Endothelial cell of umbilical vein (primary cell): ENCODE data around the gene ACAD9. TPM values are rescaled to one million over a fixed set of nuclear protein-coding genes. Genes with fewer than 3 reads are reported as not detected.

ENCODE experiments used
- BruUV-seq: library from RNA; stranded (reverse); fragments of 400-500 nt; replicated peaks from 2 replicates; lab custom pipeline; 2021; lab: Mats Ljungman, UMichigan
- CTCF ChIA-PET: fragments of 300-600, 350-600 bp; sonication (Branson Sonifier 250); formaldehyde crosslinking; loops from one replicate; lab custom pipeline; 2021; ENCODE audit warnings: antibody characterized with exemption, inconsistent platforms; lab: Charles Lee
- POLR2A ChIA-PET: fragments of 300-600, 350-600 bp; sonication (Branson Sonifier 250); formaldehyde crosslinking; loops from one replicate; lab custom pipeline; 2021; ENCODE audit warnings: antibody characterized with exemption, inconsistent platforms; lab: Charles Lee
- DNase-seq: peaks from one replicate; pipeline ENCODE4 v3.0.0-alpha.2; 2011; ENCODE audit warnings: low read depth, low spot score
- FAIRE-seq: peaks from 2 replicates; lab custom pipeline; 2011; peaks lifted over from hg19 to GRCh38; lab: Jason Lieb, UNC
- H2AFZ ChIP-seq: 2 replicates; pipeline ENCODE4 v1.6.0; 2012; ENCODE audit warnings: low read depth, low read length, control low read depth, inconsistent platforms
- H3K27ac ChIP-seq: 2 replicates; pipeline ENCODE4 v1.5.1; 2011; ENCODE audit warnings: low read depth, mild to moderate bottlenecking, control low read depth, low read length, moderate library complexity; ENCODE audit not compliant: insufficient read depth
- H3K27me3 ChIP-seq, 2 experiments: 2 replicates each; pipeline versions ENCODE4 v1.6.0 to v1.6.1; 2011; ENCODE audit warnings: low read length in 2 of 2, mixed read lengths in 1 of 2; ENCODE audit not compliant: control insufficient read depth in 2 of 2, insufficient read depth in 2 of 2
- H3K36me3 ChIP-seq, 2 experiments: 2 replicates in 1 of 2; 3 replicates in 1 of 2; pipeline ENCODE4 v1.5.1; 2011; ENCODE audit warnings: low read length in 2 of 2, mild to moderate bottlenecking in 1 of 2, moderate library complexity in 1 of 2; ENCODE audit not compliant: control insufficient read depth in 2 of 2, insufficient read depth in 2 of 2; ENCODE audit errors: extremely low read depth in 1 of 2
- H3K4me1 ChIP-seq: 3 replicates; pipeline ENCODE4 v1.5.1; 2011; ENCODE audit warnings: mild to moderate bottlenecking, low read length; ENCODE audit not compliant: control insufficient read depth, insufficient read depth; ENCODE audit errors: extremely low read depth
- H3K4me2 ChIP-seq: 2 replicates; pipeline ENCODE4 v1.6.1; 2011; ENCODE audit warnings: low read length, control low read depth, mixed read lengths; ENCODE audit not compliant: insufficient read depth
- H3K4me3 ChIP-seq, 3 experiments: fragments of 200-600 bp in 1 of 3; sonication (generic), shearing (Covaris generic) in 1 of 3; replicated peaks in 1 of 3; 2 replicates each; pipeline ENCODE4 v1.5.1; 2011 to 2016; ENCODE audit warnings: control low read depth in 3 of 3, low read length in 3 of 3, mild to moderate bottlenecking in 2 of 3, inconsistent platforms in 1 of 3, low read depth in 1 of 3, moderate library complexity in 1 of 3; ENCODE audit not compliant: insufficient read depth in 1 of 3
- H3K79me2 ChIP-seq: 2 replicates; pipeline ENCODE4 v1.6.0; 2012; ENCODE audit warnings: low read length, inconsistent platforms; ENCODE audit not compliant: control insufficient read depth, insufficient read depth
- H3K9ac ChIP-seq: replicated peaks from 2 replicates; pipeline ENCODE3; 2011; ENCODE audit warnings: low read length, control low read depth; ENCODE audit not compliant: insufficient read depth; ENCODE audit errors: extremely low read depth
- H3K9me1 ChIP-seq: replicated peaks from 3 replicates; pipeline ENCODE4 v1.6.0; 2011; ENCODE audit warnings: mild to moderate bottlenecking, low read length; ENCODE audit not compliant: control insufficient read depth, insufficient read depth; ENCODE audit errors: extremely low read depth
- H3K9me3 ChIP-seq: replicated peaks from 2 replicates; pipeline ENCODE4 v1.5.1; 2012; ENCODE audit warnings: low read length, inconsistent platforms; ENCODE audit not compliant: control insufficient read depth, insufficient read depth
- H4K20me1 ChIP-seq: replicated peaks from 2 replicates; pipeline ENCODE3; 2011; ENCODE audit warnings: mild to moderate bottlenecking, low read length; ENCODE audit not compliant: control insufficient read depth, insufficient read depth; ENCODE audit errors: extremely low read depth
- EZH2 ChIP-seq: IDR thresholded peaks from 2 replicates; pipeline ENCODE4 v1.6.1; 2012; ENCODE audit warnings: borderline replicate concordance, low read depth, mild to moderate bottlenecking, moderate library complexity, low read length, inconsistent platforms; ENCODE audit not compliant: severe bottlenecking
- FOS ChIP-seq: IDR thresholded peaks from 2 replicates; pipeline ENCODE4 v1.6.1; 2011; ENCODE audit warnings: mild to moderate bottlenecking, low read length, moderate library complexity, borderline replicate concordance; ENCODE audit not compliant: insufficient read depth
- GATA2 ChIP-seq: IDR thresholded peaks from 2 replicates; pipeline ENCODE4 v1.7.0; 2011; ENCODE audit warnings: low read depth, mild to moderate bottlenecking, moderate library complexity, mixed read lengths, low read length; ENCODE audit not compliant: insufficient read length, insufficient read depth
- JUN ChIP-seq: IDR thresholded peaks from 2 replicates; pipeline ENCODE4 v1.6.1; 2011; ENCODE audit warnings: borderline replicate concordance, low read depth; ENCODE audit not compliant: insufficient read length, insufficient read depth
- MYC ChIP-seq: IDR thresholded peaks from one replicate; pipeline ENCODE4 v1.6.1; 2011; ENCODE audit warnings: mild to moderate bottlenecking, low read depth, low read length
- POLR2A ChIP-seq: IDR thresholded peaks from 2 replicates; pipeline ENCODE4 v1.6.1; 2012; ENCODE audit warnings: low read depth, mild to moderate bottlenecking, control low read depth, low read length
- POLR2AphosphoS5 ChIP-seq: IDR thresholded peaks from 2 replicates; pipeline ENCODE4 v1.6.1; 2012; ENCODE audit warnings: low read depth, mild to moderate bottlenecking, control low read depth, low read length, moderate library complexity; ENCODE audit not compliant: insufficient read depth
- dilution Hi-C: fragments of 300-500 bp; cut with MboI; formaldehyde crosslinking; loops from one replicate; pipeline ENCODE4 v1.15.0; 2019; ENCODE audit warnings: low sequenced_read_pairs; ENCODE audit not compliant: extremely low pct_ligation_motif_present
- intact Hi-C: fragments of 100-400 bp; cut with micrococcal nuclease; formaldehyde crosslinking; loops from one replicate; pipeline ENCODE4 v1.10.0; 2022
- polyA plus RNA-seq, 4 experiments: library from polyadenylated mRNA; depleted of rRNA in 3 of 4; stranded (reverse) in 3 of 4; unstranded in 1 of 4; fragments of >200 nt; gene quantifications; 2 replicates each; pipeline versions ENCODE4 v1.2.1 to v1.2.3, GENCODE V29; 2011 to 2012; ENCODE audit warnings: missing spikeins in 1 of 4
- total RNA-seq: library from RNA; stranded (reverse); gene quantifications from 2 replicates; pipeline ENCODE4 v1.2.3, GENCODE V29; 2021
- TF ChIP-seq, protein P1 (sequence below), 2 donors: IDR thresholded peaks; 1 replicate in 1 of 2; 2 replicates in 1 of 2; pipeline ENCODE4 v1.5.1; 2011; ENCODE audit warnings: low read length in 2 of 2, mild to moderate bottlenecking in 2 of 2, moderate library complexity in 2 of 2, control low read depth in 1 of 2, inconsistent platforms in 1 of 2, low read depth in 1 of 2; ENCODE audit not compliant: insufficient read depth in 1 of 2; ENCODE audit errors: extremely low read depth in 1 of 2
- TF ChIP-seq, protein P2 (sequence below): IDR thresholded peaks from 2 replicates; pipeline ENCODE4 v1.6.1; 2011; ENCODE audit not compliant: insufficient read depth, insufficient read length

ACAD9 gene
- total and polyA plus RNA-seq, 2 donors (not counting 3 experiments of a cell fraction or from before 2014, with no cell fraction given), result 58.6 to 65.8 TPM

DNA sequence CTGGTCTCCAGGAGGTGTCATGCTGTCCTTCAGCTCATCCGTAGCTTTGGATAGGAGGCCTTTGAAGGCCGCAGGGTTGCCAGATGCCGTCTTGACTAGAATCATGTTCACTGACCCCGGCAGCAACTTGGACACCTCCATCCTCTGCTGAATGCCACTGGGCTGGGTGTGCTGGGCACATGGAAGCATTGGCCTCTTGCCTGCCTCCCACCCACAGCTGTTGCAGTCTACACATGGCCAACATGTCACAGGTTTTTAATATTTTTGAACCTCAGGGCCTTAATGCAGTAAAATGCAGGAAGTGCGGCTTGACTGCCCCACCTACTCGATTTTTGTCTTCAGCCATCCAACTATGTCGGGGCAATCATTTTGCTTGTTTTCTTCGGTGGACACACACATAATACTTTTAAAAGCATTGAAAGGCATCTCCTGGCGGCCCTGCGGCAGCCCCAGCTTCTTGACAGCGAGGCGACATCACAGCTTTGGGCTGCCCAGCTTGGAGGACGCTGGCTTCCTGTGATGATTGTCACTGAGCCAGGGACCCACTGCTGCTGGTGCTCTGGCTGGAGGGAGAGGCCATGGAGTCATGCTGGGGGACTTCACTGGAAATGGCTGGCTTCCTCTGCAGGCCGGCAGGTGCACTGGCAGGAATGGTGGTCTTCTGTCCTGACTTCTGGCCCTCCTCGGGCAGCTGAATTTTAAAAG is 31.6 kb upstream of the ACAD9 start:
- dilution Hi-C loops (no loop called here), intact Hi-C loops (no loop called here)
- Histone ChIP-seq H3K27me3 (no peaks in the 10 kb centered on the region), H2AFZ (no peak overlapping the region), H3K9me1 (no peaks in the 10 kb centered on the region), H3K4me1 (peaks cover 4% of the 10 kb centered on the region), H3K4me2 (no peak overlapping the region), H3K27ac (no peak overlapping the region), H3K36me3 (no peaks in the 10 kb centered on the region), H4K20me1 (no peaks in the 10 kb centered on the region), H3K79me2 (no peaks in the 10 kb centered on the region), H3K9ac (no peak overlapping the region), H3K9me3 (no peaks in the 10 kb centered on the region), H3K4me3 (no peak overlapping the region)
- POLR2A ChIA-PET, result interaction anchor here (0.7 kb wide), 1 partner anchor 221 kb away, joined by 4 read pairs; no protein-coding TSS in a partner anchor
- CTCF ChIA-PET, result interaction anchor here (0.7 to 3.6 kb wide), 5 partner anchors 32 to 324 kb away, joined by 3 to 60 read pairs (median 8); partner anchors contain the start of gene ACAD9
- FAIRE-seq (no peak), DNase-seq (no peak)
- no TSS peak for BruUV-seq
- TF ChIP-seq, protein P1, sequence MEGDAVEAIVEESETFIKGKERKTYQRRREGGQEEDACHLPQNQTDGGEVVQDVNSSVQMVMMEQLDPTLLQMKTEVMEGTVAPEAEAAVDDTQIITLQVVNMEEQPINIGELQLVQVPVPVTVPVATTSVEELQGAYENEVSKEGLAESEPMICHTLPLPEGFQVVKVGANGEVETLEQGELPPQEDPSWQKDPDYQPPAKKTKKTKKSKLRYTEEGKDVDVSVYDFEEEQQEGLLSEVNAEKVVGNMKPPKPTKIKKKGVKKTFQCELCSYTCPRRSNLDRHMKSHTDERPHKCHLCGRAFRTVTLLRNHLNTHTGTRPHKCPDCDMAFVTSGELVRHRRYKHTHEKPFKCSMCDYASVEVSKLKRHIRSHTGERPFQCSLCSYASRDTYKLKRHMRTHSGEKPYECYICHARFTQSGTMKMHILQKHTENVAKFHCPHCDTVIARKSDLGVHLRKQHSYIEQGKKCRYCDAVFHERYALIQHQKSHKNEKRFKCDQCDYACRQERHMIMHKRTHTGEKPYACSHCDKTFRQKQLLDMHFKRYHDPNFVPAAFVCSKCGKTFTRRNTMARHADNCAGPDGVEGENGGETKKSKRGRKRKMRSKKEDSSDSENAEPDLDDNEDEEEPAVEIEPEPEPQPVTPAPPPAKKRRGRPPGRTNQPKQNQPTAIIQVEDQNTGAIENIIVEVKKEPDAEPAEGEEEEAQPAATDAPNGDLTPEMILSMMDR (IDR thresholded peaks at IDR 0.05; ENCODE audit: extremely low read depth in 1 of 2, insufficient read depth in 1 of 2, low read depth in 1 of 2, low read length in 2 of 2), result no peak
- no peak for TF ChIP-seq FOS
- TF ChIP-seq, protein P2, sequence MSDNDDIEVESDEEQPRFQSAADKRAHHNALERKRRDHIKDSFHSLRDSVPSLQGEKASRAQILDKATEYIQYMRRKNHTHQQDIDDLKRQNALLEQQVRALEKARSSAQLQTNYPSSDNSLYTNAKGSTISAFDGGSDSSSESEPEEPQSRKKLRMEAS, result no peak
- TF ChIP-seq POLR2A, result no peak
- TF ChIP-seq EZH2, result no peak
- TF ChIP-seq MYC, result no peak
- TF ChIP-seq POLR2AphosphoS5, result no peak
- no peak for TF ChIP-seq GATA2
- TF ChIP-seq JUN, result no peak
